Measurements from ENCODE around the gene FAM240B. TPM values are rescaled to one million over a fixed set of nuclear protein-coding genes. Genes with fewer than 3 reads are reported as not detected.

The FAM240B gene
- total RNA-seq, 2 donors from 2014 or later, result not detected

GRCh38 chr9:38649731-38650363, 70.1 kb downstream of the FAM240B start:
- no peaks in the 10 kb centered on the region for H3K4me1 Mint-ChIP-seq
- no peak for TF ChIP-seq CTCF (conservative IDR thresholded peaks at IDR 0.05)
- Histone ChIP-seq H3K36me3 (ENCODE audit: control insufficient read depth, insufficient read depth, low read length) (no peaks in the 10 kb centered on the region), H3K4me3 (ENCODE audit: low read length) (no peak overlapping the region), H3K9ac (ENCODE audit: extremely low read depth, low read length, poor library complexity, severe bottlenecking) (no peak overlapping the region), H3K9me3 (ENCODE audit: control insufficient read depth, low read length) (no peaks in the 10 kb centered on the region), H3K27me3 (ENCODE audit: control insufficient read depth, insufficient read depth, low read length, poor library complexity, severe bottlenecking) (no peaks in the 10 kb centered on the region), H3K4me1 (ENCODE audit: control insufficient read depth, insufficient read depth, low read length) (no peaks in the 10 kb centered on the region), H3K27ac (ENCODE audit: low read depth, low read length) (no peak overlapping the region)
- H3K36me3 Mint-ChIP-seq (ENCODE audit: low read depth), result no peaks in the 10 kb centered on the region
- WGBS, 2 experiments (ENCODE audit: insufficient coverage in 1 of 2, insufficient read length in 1 of 2), result 90 to 95% methylated on average over 6 to 8 of the region's 8 CpGs
- DNase-seq, result no peak
- H3K27me3 Mint-ChIP-seq (ENCODE audit: insufficient read depth), result no peaks in the 10 kb centered on the region
- H3K27ac Mint-ChIP-seq, result no peak overlapping the region
- H3K4me3 Mint-ChIP-seq, result no peak overlapping the region
- H3K9me3 Mint-ChIP-seq, result peaks cover 2% of the 10 kb centered on the region

- Histone ChIP-seq H3K4me1 (ENCODE audit: control insufficient read depth, insufficient read depth, low read length) (no peaks in the 10 kb centered on the region), H3K9ac (ENCODE audit: extremely low read depth, low read length, poor library complexity, severe bottlenecking) (no peak overlapping the region), H3K4me3 (ENCODE audit: low read length) (no peak overlapping the region), H3K9me3 (ENCODE audit: control insufficient read depth, low read length) (no peaks in the 10 kb centered on the region), H3K36me3 (ENCODE audit: control insufficient read depth, insufficient read depth, low read length) (no peaks in the 10 kb centered on the region), H3K27me3 (ENCODE audit: control insufficient read depth, insufficient read depth, low read length, poor library complexity, severe bottlenecking) (no peaks in the 10 kb centered on the region), H3K27ac (ENCODE audit: low read depth, low read length) (no peak overlapping the region)
- Mint-ChIP-seq H3K36me3 (ENCODE audit: low read depth) (no peaks in the 10 kb centered on the region), H3K4me1 (no peaks in the 10 kb centered on the region), H3K27ac (no peak overlapping the region), H3K4me3 (no peak overlapping the region), H3K9me3 (peaks cover 2% of the 10 kb centered on the region), H3K27me3 (ENCODE audit: insufficient read depth) (no peaks in the 10 kb centered on the region)
- no peak for TF ChIP-seq CTCF (conservative IDR thresholded peaks at IDR 0.05)
- no peak for DNase-seq
- WGBS, 2 experiments (ENCODE audit: insufficient coverage in 1 of 2, insufficient read length in 1 of 2), result 0 to 33% methylated on average over 1 to 2 of the region's 2 CpGs
Measured at GRCh38 chr9:38644601-38645000, 75.3 kb downstream of the FAM240B start.

Other genes starting within 250 kb of the FAM240B start
- 1 to 10 TPM; 5.3 to 8.0 TPM for gene ANKRD18A, start 99.5 kb downstream of the FAM240B start, total RNA-seq